Progenitor cell of endocrine pancreas (in vitro differentiated cells): Measurements from ENCODE around the gene TMEM207. TPM values are rescaled to one million over a fixed set of nuclear protein-coding genes. Genes with fewer than 3 reads are reported as not detected.
A peak's percentile ranks its signal among the peaks of the same experiment; 100 is the strongest.

Experiments
- DNase-seq: peaks from one replicate; pipeline ENCODE4 v3.0.0; 2021; ENCODE audit warnings: low spot score; ENCODE audit not compliant: unreplicated experiment
- H3K27ac Mint-ChIP-seq: 2 replicates; pipeline ENCODE4 v1.8.0; 2021; ENCODE audit warnings: mild to moderate bottlenecking, moderate library complexity, mixed read lengths
- H3K27me3 Mint-ChIP-seq: 2 replicates; pipeline ENCODE4 v1.8.0; 2021; ENCODE audit warnings: mixed read lengths
- H3K36me3 Mint-ChIP-seq: 2 replicates; pipeline ENCODE4 v1.8.0; 2022; ENCODE audit warnings: mixed read lengths; ENCODE audit not compliant: insufficient read depth
- H3K4me1 Mint-ChIP-seq: 2 replicates; pipeline ENCODE4 v1.8.0; 2021; ENCODE audit warnings: low read depth, mixed read lengths
- H3K4me3 Mint-ChIP-seq: 2 replicates; pipeline ENCODE4 v1.8.0; 2021; ENCODE audit warnings: low read depth, mild to moderate bottlenecking, moderate library complexity, mixed read lengths
- H3K9me3 Mint-ChIP-seq: 2 replicates; pipeline ENCODE4 v1.8.0; 2021; ENCODE audit warnings: low read depth, mixed read lengths
- total RNA-seq: library from RNA; stranded (reverse); gene quantifications from 2 replicates; pipeline ENCODE4 v1.2.1, GENCODE V29; 2021
- TF ChIP-seq, protein P1 (sequence below): fragments of 200-600 bp; sonication (generic); IDR thresholded peaks from one replicate; pipeline ENCODE4 v1.5.0; 2021; ENCODE audit warnings: antibody characterized with exemption, mild to moderate bottlenecking; ENCODE audit not compliant: unreplicated experiment

TMEM207 gene
- total RNA-seq, 1 donor from 2014 or later, result not detected

DNA sequence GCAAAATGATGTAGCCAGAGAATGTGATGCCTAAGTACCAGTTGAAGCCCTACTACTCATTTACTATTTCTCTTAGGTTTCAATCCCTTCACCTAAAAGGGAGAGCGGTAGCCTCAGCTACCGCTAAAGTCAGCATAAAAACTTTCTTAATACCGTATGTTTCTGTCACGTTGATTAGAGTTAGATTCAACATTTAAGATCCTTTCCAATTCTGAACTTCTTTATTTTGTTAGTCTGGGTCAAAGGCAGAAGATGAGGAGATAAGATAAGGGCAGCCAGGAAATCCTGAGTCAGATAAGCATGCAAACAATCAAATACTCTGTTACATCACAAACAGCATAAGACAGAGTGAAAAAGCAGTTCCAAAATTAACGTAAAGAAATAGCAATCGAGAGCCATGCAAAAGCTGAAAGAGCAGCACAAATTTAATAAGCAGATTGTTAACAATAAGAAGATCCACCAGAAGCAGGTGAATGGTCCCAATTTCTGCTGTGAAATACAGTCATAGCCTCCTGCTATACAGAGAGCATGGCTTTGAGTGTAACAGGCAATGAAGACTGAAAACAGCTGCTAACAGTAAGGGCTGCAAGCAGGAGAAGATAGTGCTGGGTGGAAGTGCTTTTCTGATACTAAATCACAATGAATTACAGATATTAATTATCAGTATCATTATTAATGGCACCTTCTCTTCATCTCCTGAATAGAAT lies 3.0 kb downstream of the TMEM207 start:
- DNase-seq, result no peak
- no peaks in the 10 kb centered on the region for H3K9me3 Mint-ChIP-seq
- no peaks in the 10 kb centered on the region for H3K36me3 Mint-ChIP-seq
- no peak overlapping the region for H3K4me3 Mint-ChIP-seq
- peaks cover 24% of the 10 kb centered on the region for H3K4me1 Mint-ChIP-seq
- H3K27ac Mint-ChIP-seq, result no peak overlapping the region
- TF ChIP-seq, protein P1, sequence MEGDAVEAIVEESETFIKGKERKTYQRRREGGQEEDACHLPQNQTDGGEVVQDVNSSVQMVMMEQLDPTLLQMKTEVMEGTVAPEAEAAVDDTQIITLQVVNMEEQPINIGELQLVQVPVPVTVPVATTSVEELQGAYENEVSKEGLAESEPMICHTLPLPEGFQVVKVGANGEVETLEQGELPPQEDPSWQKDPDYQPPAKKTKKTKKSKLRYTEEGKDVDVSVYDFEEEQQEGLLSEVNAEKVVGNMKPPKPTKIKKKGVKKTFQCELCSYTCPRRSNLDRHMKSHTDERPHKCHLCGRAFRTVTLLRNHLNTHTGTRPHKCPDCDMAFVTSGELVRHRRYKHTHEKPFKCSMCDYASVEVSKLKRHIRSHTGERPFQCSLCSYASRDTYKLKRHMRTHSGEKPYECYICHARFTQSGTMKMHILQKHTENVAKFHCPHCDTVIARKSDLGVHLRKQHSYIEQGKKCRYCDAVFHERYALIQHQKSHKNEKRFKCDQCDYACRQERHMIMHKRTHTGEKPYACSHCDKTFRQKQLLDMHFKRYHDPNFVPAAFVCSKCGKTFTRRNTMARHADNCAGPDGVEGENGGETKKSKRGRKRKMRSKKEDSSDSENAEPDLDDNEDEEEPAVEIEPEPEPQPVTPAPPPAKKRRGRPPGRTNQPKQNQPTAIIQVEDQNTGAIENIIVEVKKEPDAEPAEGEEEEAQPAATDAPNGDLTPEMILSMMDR, result no peak
- no peaks in the 10 kb centered on the region for H3K27me3 Mint-ChIP-seq

DNA sequence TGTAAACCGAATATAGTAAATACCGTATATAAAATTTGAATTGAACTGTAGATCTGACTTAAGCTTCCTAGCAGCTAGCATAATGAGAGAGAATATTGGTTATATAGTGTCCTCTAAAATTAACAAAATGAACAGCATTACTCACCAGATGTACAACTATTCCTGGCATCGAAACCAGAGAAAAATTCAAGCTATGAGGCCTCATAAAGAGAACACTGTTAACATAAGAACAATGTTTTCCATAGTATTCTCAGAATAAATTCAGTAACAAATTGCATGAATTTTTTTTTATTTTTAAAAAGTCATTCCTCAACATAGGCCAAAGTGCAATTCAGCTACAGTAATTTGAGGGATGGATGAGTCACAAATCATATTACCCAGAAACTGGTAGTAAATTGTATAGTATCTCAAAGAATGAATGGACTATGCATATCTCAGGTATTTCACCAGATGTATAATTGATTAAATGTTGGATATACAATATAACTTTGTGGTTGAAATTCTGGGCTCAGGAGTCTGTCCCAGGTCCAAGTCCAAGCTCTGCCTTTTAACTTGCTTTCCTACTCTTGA lies 5.0 kb downstream of the TMEM207 start:
- H3K4me1 Mint-ChIP-seq, result peaks cover 20% of the 10 kb centered on the region
- no peaks in the 10 kb centered on the region for H3K36me3 Mint-ChIP-seq
- TF ChIP-seq, protein P1, result no peak
- H3K4me3 Mint-ChIP-seq, result no peak overlapping the region
- DNase-seq, result no peak
- no peaks in the 10 kb centered on the region for H3K9me3 Mint-ChIP-seq
- no peaks in the 10 kb centered on the region for H3K27me3 Mint-ChIP-seq
- no peak overlapping the region for H3K27ac Mint-ChIP-seq

DNA sequence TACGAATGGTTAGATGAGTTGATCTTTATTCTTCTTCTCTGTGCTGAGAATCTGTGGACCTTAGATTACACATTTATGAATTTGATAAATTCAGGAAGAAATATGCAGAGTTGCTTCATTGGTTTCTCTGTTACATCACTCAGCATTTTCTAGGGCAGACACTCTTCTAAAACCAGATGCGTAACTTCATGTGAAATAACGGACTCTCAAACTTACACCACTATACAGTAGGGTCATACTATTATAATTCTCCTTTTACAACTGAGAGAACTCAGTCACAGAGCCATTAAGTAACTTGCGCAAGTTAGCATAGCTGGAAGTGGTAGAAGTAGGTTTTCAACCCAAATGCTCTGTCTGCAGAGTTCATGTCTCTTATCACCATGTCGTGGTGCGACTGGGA lies 5.7 kb downstream of the TMEM207 start:
- no peak overlapping the region for H3K27ac Mint-ChIP-seq
- H3K27me3 Mint-ChIP-seq, result no peaks in the 10 kb centered on the region
- TF ChIP-seq, protein P1, result no peak
- DNase-seq, result no peak
- H3K4me1 Mint-ChIP-seq, result peaks cover 20% of the 10 kb centered on the region
- no peaks in the 10 kb centered on the region for H3K36me3 Mint-ChIP-seq
- no peak overlapping the region for H3K4me3 Mint-ChIP-seq
- no peaks in the 10 kb centered on the region for H3K9me3 Mint-ChIP-seq

DNA sequence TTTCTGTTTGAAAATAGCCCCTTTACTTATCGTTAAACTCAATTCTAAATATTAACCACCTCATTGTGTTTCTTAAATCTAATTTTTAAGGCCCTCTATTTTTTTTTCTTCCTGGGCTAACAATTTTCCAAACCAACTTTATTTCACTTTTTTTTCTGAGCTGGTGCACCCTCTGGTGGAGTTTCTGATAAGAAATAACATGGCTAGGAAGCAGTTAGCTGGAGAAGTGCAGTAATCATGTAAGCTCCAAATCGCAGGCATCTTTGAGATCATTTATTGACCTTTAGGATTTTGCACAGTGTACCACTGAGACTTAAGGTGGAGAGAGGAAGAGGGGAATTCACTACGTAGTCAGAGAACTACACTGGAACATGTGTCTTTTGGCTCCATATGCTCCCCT lies 6.4 kb downstream of the TMEM207 start:
- Mint-ChIP-seq H3K36me3 (no peaks in the 10 kb centered on the region), H3K9me3 (no peaks in the 10 kb centered on the region), H3K4me1 (peaks cover 16% of the 10 kb centered on the region), H3K27ac (no peak overlapping the region), H3K27me3 (no peaks in the 10 kb centered on the region), H3K4me3 (no peak overlapping the region)
- DNase-seq, result no peak
- TF ChIP-seq, protein P1, result peak; percentile 49

DNA sequence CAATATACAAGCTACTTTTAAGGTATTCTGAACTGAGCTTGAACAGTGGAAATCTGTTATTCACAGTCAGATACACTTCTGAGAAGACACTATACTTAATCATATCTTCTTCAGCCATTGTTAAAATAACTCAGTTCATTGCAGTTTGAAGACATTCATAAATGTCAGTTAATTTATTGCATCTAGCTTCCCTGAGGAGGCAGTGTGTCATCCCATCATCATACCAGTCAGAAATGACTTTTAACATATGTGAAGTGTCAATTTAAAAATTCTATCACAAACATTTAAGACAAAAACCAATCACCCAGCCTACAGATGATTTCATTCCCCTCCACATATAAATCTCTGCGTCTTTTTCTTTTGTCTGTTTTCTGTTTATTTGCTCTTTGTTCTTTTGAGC lies 7.5 kb downstream of the TMEM207 start:
- Mint-ChIP-seq H3K27me3 (no peaks in the 10 kb centered on the region), H3K9me3 (peaks cover under 1% of the 10 kb centered on the region), H3K4me1 (peaks cover 10% of the 10 kb centered on the region), H3K27ac (no peak overlapping the region), H3K4me3 (no peak overlapping the region), H3K36me3 (no peaks in the 10 kb centered on the region)
- TF ChIP-seq, protein P1, result no peak
- no peak for DNase-seq
